ENCODE data around the gene SSC4D.

DNA sequence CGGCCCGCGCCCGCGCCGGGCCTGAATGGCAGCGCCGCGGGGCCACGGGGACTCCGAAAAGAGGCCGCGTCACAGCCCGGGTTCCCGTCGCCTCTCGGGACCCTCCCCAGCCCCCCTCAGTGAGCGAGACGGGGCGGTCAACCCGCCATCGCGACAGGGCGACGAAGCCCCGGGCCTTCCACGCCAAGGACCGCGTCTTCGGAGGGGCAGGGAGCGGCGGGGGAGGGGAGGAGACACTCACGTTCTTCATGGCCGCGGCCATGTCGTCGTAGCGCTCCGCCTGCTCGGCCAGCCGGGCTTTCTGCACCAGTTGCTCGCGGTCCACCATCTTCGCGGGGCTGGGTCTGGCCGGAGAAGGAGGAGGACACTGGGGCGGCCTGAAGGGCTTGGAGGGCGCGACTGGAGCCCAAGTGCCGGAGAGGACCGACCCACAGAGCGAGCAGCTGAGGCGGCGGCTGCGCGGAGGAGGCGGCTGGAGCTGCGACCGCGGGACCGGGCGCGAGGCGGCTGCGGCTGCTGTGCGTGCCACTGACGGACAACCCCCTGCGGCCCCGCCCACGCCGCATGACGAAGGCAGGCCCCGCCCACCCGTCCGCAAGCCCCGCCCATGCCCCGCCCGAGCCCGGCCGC lies 50.9 kb downstream of the SSC4D start, which contains the start of gene YWHAG:
- no peak for TF ChIP-seq GATA2 (IDR thresholded peaks at IDR 0.05; ENCODE audit: low read depth, low read length)
- TF ChIP-seq GATA3 (IDR thresholded peaks at IDR 0.05; ENCODE audit: low read depth, low read length), result no peak

All from SH-SY5Y (cell line).